GM21360 (cell line): ENCODE results near the gene GAGE12D.
"Not testable (repeated sequence)": the region's sequence is repeated elsewhere in the genome, so short reads cannot be mapped to it uniquely, and the experiment has no call there.

Experiments
- ATAC-seq: cut with Tn5 transposase; IDR thresholded peaks from one replicate; pipeline ENCODE4 v1.9.1; 2021; ENCODE audit warnings: mild to moderate bottlenecking, moderate library complexity; ENCODE audit not compliant: unreplicated experiment

The GAGE12D gene, protein sequence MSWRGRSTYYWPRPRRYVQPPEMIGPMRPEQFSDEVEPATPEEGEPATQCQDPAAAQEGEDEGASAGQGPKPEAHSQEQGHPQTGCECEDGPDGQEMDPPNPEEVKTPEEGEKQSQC

DNA sequence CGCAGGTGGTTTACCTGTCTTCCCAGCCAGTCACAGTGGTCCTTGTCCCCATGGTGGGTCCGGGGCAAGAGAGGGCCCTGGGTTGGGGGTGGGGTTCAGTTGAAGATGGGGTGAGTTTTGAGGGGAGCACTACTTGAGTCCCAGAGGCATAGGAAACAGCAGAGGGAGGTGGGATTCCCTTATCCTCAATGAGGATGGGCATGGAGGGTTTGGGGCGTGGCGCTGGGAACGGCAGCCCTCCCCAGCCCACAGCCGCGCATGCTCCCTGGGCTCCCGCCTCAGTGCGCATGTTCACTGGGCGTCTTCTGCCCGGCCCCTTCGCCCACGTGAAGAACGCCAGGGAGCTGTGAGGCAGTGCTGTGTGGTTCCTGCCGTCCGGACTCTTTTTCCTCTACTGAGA is at the start of gene GAGE12D:
Gene GAGE12D (plus strand): TSS at position 301 of the 400 bp plus-strand sequence. CDS start 1,155 bp downstream, outside the sequence.
- ATAC-seq, result not testable (repeated sequence)

GRCh38 chrX:49531877-49532276 is 9.7 kb upstream of the GAGE12D start, which contains the start of gene GAGE12C:
Gene GAGE12C, plus strand, starts transcription at chrX:49532177. Its CDS starts 1,155 bp downstream, at chrX:49533332.
- not testable (repeated sequence) for ATAC-seq

DNA sequence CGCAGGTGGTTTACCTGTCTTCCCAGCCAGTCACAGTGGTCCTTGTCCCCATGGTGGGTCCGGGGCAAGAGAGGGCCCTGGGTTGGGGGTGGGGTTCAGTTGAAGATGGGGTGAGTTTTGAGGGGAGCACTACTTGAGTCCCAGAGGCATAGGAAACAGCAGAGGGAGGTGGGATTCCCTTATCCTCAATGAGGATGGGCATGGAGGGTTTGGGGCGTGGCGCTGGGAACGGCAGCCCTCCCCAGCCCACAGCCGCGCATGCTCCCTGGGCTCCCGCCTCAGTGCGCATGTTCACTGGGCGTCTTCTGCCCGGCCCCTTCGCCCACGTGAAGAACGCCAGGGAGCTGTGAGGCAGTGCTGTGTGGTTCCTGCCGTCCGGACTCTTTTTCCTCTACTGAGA is 9.5 kb downstream of the GAGE12D start, which contains the start of gene GAGE12E:
Gene GAGE12E (plus strand): TSS at position 301 of the 400 bp plus-strand sequence. CDS start 1,155 bp downstream, outside the sequence.
- not testable (repeated sequence) for ATAC-seq

- ATAC-seq, result not testable (repeated sequence)
Measured at GRCh38 chrX:49560542-49560941, 19.0 kb downstream of the GAGE12D start, which contains the start of gene GAGE12F. Gene GAGE12F, plus strand, starts transcription at chrX:49560842. Its CDS starts 1,155 bp downstream, at chrX:49561997.

DNA sequence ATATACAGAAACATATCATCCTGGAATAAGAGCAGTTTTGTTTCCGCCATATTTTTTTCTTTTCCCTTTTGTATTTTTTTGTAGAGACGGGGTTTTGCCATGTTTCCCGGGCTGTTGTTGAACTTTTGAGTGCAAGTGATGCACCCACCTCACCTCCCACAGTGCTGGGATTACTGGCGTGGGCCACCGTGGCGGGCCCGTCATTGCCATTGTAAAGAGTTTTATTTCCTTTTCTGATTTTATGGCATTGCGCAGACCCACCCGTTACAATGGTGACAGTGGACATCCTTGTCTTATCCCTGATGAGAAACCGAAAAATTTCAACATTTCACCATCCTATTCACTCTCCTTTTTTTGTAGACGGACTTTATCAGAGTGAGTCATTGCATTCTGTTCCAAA is 27.2 kb downstream of the GAGE12D start:
- not testable (repeated sequence) for ATAC-seq

DNA sequence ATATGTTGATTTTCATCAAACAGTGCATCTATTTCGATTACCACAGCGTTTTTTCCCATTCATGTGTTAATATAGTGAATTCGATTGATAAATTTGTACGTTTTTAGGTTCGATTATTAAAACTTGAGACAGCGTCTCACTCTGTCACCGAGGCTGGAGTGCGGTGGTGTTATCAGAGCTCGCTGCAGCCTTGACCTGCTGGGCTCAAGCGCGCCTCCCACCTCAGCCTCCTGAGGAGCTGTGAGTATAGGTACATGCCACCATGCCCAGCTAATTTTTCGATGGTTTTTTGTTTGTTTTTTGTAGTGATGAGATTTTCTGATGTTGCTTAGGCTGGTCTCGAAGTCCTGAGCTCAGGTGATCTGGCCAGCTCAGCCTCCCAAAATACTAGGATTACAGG is 27.6 kb downstream of the GAGE12D start:
- ATAC-seq, result not testable (repeated sequence)

- ATAC-seq, result not testable (repeated sequence)
Measured at GRCh38 chrX:49570100-49570499, 28.6 kb downstream of the GAGE12D start, which contains the start of gene GAGE12G. Gene GAGE12G, plus strand, starts transcription at chrX:49570400. Its CDS starts 1,155 bp downstream, at chrX:49571555.

DNA sequence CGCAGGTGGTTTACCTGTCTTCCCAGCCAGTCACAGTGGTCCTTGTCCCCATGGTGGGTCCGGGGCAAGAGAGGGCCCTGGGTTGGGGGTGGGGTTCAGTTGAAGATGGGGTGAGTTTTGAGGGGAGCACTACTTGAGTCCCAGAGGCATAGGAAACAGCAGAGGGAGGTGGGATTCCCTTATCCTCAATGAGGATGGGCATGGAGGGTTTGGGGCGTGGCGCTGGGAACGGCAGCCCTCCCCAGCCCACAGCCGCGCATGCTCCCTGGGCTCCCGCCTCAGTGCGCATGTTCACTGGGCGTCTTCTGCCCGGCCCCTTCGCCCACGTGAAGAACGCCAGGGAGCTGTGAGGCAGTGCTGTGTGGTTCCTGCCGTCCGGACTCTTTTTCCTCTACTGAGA is 38.1 kb downstream of the GAGE12D start, which contains the start of gene GAGE12H:
Gene GAGE12H (plus strand): TSS at position 301 of the 400 bp plus-strand sequence. CDS start 1,155 bp downstream, outside the sequence.
- ATAC-seq, result not testable (repeated sequence)

GRCh38 chrX:49589196-49589595 is 47.7 kb downstream of the GAGE12D start, which contains the start of gene GAGE2A:
Gene GAGE2A, plus strand, starts transcription at chrX:49589496. Its CDS starts 1,155 bp downstream, at chrX:49590651.
- not testable (repeated sequence) for ATAC-seq

DNA sequence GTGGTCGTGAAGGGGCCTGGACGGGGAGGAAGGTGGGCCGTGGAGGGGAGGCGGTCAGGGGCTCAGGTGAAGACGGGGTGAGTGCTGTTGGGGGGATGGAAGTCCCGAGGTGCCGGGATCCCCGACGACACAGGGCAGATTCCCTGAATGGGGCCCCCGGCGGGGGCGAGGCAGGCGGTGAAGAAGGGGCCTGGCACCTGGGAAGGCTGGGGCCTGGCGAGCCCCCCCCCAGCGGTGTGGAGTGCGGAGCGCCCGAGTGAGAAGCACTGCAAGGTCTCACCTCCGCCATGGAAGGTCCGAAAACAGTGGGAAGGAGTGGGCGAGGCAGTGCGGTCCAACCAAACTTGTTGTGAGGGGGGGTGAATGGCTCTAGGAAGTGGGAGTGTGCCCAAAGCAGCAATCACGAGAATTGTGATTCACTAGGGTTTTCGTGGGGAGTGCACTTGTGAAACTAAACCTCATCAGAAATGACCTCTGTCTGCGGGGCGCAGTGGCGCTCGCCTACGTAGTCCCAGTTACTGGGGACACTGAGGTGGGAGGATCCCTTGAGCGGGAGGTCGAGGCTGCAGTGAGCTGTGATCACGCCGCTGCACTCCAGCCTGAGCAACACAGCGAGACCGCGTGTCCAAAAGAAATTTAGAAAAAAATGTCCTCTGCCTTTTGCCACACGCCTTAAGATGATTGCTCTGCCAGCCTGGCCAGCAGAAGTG is 48.4 kb downstream of the GAGE12D start:
- ATAC-seq, result not testable (repeated sequence)

DNA sequence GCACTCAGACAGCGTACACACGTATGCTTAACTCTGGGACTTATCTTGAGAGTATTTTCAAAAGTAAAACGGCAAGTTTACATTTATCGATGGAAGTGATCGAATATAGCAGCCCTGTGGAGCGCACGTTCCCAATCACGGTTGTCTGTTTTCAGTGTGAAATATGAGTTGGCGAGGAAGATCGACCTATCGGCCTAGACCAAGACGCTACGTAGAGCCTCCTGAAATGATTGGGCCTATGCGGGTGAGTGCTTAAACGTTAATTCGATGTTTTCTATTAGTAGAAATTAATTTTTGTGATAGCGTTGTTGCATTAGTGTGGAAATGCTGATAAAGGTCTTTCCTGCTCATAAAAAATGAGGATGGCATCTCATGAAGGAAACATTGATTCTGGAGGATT is 49.0 kb downstream of the GAGE12D start:
- ATAC-seq, result not testable (repeated sequence)
